Measurements from ENCODE around the gene PRDM11. TPM values are rescaled to one million over a fixed set of nuclear protein-coding genes. Genes with fewer than 3 reads are reported as not detected.

The PRDM11 gene
- polyA plus RNA-seq, 1 experiment, result 2.6 TPM

DNA sequence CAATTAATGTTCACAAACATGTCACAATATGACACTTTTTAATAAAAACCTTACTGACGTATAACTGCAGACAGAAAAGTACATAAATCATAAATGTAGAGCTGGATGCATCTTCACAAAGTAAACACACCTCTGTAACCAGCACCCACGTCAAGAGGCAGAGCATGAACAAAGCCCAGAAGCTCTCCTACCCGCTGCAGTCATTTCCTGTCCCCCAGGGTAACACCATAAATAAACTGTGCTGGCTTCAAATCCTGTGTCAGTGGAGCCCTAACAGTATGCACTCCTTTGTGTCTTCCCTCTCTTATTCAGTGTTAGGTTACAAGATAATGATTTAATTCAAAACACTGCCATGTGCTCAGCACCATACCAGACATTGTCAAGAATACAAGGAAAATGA, 134.0 kb downstream of the PRDM11 start:
- TF ChIP-seq, protein P1, sequence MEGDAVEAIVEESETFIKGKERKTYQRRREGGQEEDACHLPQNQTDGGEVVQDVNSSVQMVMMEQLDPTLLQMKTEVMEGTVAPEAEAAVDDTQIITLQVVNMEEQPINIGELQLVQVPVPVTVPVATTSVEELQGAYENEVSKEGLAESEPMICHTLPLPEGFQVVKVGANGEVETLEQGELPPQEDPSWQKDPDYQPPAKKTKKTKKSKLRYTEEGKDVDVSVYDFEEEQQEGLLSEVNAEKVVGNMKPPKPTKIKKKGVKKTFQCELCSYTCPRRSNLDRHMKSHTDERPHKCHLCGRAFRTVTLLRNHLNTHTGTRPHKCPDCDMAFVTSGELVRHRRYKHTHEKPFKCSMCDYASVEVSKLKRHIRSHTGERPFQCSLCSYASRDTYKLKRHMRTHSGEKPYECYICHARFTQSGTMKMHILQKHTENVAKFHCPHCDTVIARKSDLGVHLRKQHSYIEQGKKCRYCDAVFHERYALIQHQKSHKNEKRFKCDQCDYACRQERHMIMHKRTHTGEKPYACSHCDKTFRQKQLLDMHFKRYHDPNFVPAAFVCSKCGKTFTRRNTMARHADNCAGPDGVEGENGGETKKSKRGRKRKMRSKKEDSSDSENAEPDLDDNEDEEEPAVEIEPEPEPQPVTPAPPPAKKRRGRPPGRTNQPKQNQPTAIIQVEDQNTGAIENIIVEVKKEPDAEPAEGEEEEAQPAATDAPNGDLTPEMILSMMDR (IDR thresholded peaks at IDR 0.05; ENCODE audit: low read depth, low read length), result no peak
- DNase-seq (ENCODE audit: low read depth, low spot score), result no peak
- POLR2A ChIA-PET, result no interaction called here
- H3K4me3 ChIP-seq (ENCODE audit: low read depth, low read length), result no peak overlapping the region
- CTCF ChIA-PET, result interaction anchor here (1.2 kb wide), 1 partner anchor 170 kb away, joined by 3 read pairs; no protein-coding TSS in a partner anchor
- peaks cover 32% of the 10 kb centered on the region for H3K27me3 ChIP-seq (ENCODE audit: control insufficient read depth, insufficient read depth, low read length)
- H3K27ac ChIP-seq (ENCODE audit: low read depth, low read length), result no peak overlapping the region
- H3K9me3 ChIP-seq (ENCODE audit: control insufficient read depth, insufficient read depth, low read length), result no peaks in the 10 kb centered on the region

DNA sequence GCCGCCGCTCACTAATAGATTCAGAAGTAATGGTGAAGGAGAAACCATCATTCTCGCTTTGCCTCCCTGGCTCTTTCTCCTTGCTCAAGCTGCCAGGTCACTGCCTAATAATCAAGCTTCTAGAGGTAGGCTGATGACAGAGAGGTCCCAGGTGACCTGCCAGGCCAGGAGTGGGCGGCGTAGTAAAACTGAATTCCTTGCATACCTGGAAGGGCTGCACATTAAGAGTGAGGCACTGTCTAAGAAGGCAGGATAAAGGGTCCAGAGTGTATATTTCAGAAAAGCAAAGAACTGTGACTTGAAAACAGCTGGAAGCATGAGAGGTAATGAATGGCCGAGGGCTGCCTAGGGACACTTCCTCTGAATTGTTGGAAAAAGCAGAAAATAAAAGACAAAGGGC, 135.6 kb downstream of the PRDM11 start:
- TF ChIP-seq, protein P1 (IDR thresholded peaks at IDR 0.05; ENCODE audit: low read depth, low read length), result no peak
- no peak for DNase-seq (ENCODE audit: low read depth, low spot score)
- Histone ChIP-seq H3K4me3 (ENCODE audit: low read depth, low read length) (no peak overlapping the region), H3K27ac (ENCODE audit: low read depth, low read length) (no peak overlapping the region), H3K9me3 (ENCODE audit: control insufficient read depth, insufficient read depth, low read length) (peaks cover under 1% of the 10 kb centered on the region; the same call in 1 of the 2 replicates), H3K27me3 (ENCODE audit: control insufficient read depth, insufficient read depth, low read length) (peaks cover 49% of the 10 kb centered on the region)
- POLR2A ChIA-PET, result no interaction called here
- CTCF ChIA-PET, result no interaction called here

Other genes starting within 250 kb of the PRDM11 start
- gene TP53I11, start 195.8 kb upstream of the PRDM11 start, polyA plus RNA-seq (2011; rRNA removed), result 6.3 and 10.6 TPM in 2 replicates
- gene SYT13, start 139.7 kb downstream of the PRDM11 start, polyA plus RNA-seq (2011; rRNA removed), result not detected in 2 replicates